Testis (tissue), 3 donors: ENCODE measurements around the gene RBMS2. TPM values are rescaled to one million over a fixed set of nuclear protein-coding genes. Genes with fewer than 3 reads are reported as not detected.
A peak's percentile ranks its signal among the peaks of the same experiment; 100 is the strongest.

ENCODE experiments used
- DNase-seq: peaks from one replicate; pipeline ENCODE4 v3.0.0-alpha.2; 2019
- H3K27ac ChIP-seq, 2 donors: fragments of 200-600 bp; sonication (generic); one replicate each; pipeline ENCODE4 v1.5.1; 2019
- H3K27me3 ChIP-seq: fragments of 200-600 bp; sonication (generic); one replicate; pipeline ENCODE4 v1.5.1; 2019
- H3K36me3 ChIP-seq: fragments of 200-600 bp; sonication (generic); one replicate; pipeline ENCODE4 v1.5.1; 2017; ENCODE audit warnings: low read depth; ENCODE audit errors: missing control alignments
- H3K4me1 ChIP-seq: fragments of 200-600 bp; sonication (generic); one replicate; pipeline ENCODE4 v1.5.1; 2019
- H3K4me3 ChIP-seq, 2 donors: fragments of 200-600 bp; sonication (generic); one replicate each; pipeline ENCODE4 v1.5.1; 2017 to 2019
- H3K9me3 ChIP-seq: fragments of 200-600 bp; sonication (generic); one replicate; pipeline ENCODE4 v1.5.1; 2017
- POLR2A ChIP-seq: fragments of 450-650 bp; IDR thresholded peaks from one replicate; pipeline ENCODE4 v1.6.1; 2017; ENCODE audit warnings: antibody characterized with exemption, mild to moderate bottlenecking, moderate library complexity
- WGBS, 2 donors: methylation state at CpG; one replicate each; pipeline ENCODE4 v1.1.5; 2018; 5-methylcytosine and 5-hydroxymethylcytosine counted together
- intact Hi-C: fragments of 100-400 bp; cut with DNase I; formaldehyde crosslinking; loops from one replicate; pipeline ENCODE4 v1.15.1; 2023; ENCODE audit warnings: low total_unique reads
- polyA plus RNA-seq: library from polyadenylated mRNA; stranded (reverse); fragments of 350-450 nt; fragmentation: Illumina TruSeq; extraction: RNeasy Lipid Tissue Mini Kit (QIAGEN cat#74804); gene quantifications from one replicate; pipeline ENCODE4 v1.2.3, GENCODE V29; 2014; ENCODE audit warnings: low read depth, low replicate concordance; ENCODE audit not compliant: insufficient read depth
- total RNA-seq, 2 donors: library from RNA; depleted of rRNA; stranded (reverse); fragments of >200 nt; gene quantifications; one replicate each; pipeline ENCODE4 v1.2.3, GENCODE V29; 2016
- TF ChIP-seq, protein P1 (sequence below), 3 experiments: fragments of 450-650 bp in 2 of 3; fragments of 200-600 bp in 1 of 3; sonication (generic) in 1 of 3; IDR thresholded peaks; one replicate each; pipeline ENCODE4 v1.5.1; 2016 to 2019; ENCODE audit warnings: antibody characterized with exemption in 3 of 3, mild to moderate bottlenecking in 2 of 3, moderate library complexity in 1 of 3

Gene RBMS2
- total and polyA plus RNA-seq, 3 donors from 2014 or later: 12.8 to 15.8 (median 12.8) TPM

DNA sequence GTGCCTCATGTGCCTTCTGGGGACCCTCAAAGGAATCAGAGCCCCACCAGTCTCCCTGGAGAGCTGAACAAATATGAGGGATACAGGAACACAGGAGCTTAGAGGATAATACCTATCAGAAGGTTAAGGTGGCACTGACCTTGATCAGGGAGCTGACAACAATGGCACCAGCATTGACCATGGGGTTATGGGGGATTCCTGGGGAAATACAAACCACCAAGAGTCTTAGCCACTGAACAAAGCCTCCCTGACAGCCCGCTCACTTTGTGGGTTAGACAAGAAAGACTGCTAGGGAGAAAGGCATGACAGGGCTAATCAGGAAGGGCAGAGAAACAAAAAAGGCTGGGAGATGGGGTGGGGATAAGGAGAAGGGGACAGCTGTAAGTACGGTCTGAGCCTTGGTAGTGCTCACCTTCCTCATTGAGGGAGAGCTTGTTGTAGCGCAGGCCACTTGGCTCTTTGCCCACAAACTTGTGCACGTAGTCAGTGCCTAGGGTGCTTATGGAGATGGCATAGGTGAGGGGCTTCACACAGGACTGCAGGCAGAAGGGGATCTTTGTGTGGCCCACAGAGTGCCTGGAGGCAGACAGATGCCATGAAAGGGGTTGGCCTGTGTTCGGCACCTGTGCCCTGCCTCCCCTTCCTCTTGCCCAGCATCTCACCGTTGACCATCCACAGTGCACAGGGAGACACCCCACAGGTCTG is 43.9 kb upstream of the RBMS2 start:
- Histone ChIP-seq H3K4me1 (no peaks in the 10 kb centered on the region), H3K36me3 (no peaks in the 10 kb centered on the region), H3K4me3 (no peak overlapping the region), H3K27ac (no peak overlapping the region), H3K27me3 (no peaks in the 10 kb centered on the region), H3K9me3 (no peaks in the 10 kb centered on the region)
- intact Hi-C loops: no loop called here
- WGBS, 2 donors: 90% methylated on average over 6 of the region's 6 CpGs
- TF ChIP-seq, protein P1, sequence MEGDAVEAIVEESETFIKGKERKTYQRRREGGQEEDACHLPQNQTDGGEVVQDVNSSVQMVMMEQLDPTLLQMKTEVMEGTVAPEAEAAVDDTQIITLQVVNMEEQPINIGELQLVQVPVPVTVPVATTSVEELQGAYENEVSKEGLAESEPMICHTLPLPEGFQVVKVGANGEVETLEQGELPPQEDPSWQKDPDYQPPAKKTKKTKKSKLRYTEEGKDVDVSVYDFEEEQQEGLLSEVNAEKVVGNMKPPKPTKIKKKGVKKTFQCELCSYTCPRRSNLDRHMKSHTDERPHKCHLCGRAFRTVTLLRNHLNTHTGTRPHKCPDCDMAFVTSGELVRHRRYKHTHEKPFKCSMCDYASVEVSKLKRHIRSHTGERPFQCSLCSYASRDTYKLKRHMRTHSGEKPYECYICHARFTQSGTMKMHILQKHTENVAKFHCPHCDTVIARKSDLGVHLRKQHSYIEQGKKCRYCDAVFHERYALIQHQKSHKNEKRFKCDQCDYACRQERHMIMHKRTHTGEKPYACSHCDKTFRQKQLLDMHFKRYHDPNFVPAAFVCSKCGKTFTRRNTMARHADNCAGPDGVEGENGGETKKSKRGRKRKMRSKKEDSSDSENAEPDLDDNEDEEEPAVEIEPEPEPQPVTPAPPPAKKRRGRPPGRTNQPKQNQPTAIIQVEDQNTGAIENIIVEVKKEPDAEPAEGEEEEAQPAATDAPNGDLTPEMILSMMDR (IDR thresholded peaks at IDR 0.05): no peak
- no peak for DNase-seq

DNA sequence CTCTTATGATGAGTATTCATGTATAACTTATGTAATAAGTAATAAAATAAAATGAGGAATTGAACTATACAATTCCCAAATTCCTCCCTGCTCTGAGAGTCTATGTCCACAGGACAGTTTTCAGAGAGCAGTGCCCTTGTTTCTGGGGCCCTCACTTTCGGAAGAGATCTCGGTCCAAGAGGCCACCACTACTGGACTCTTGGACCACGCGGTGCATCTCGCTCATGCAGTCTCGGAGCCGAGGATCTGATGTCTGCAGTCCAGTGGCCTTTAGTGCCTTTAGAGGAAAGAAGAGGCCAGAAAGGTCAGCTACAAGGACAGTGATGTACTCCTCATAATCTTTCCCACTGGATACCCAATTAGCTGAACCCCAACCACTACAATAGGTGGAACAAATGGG is 42.0 kb upstream of the RBMS2 start:
- DNase-seq: no peak
- no peaks in the 10 kb centered on the region for H3K4me1 ChIP-seq
- no peak overlapping the region for H3K4me3 ChIP-seq
- H3K27ac ChIP-seq: no peak overlapping the region
- no peaks in the 10 kb centered on the region for H3K36me3 ChIP-seq
- intact Hi-C loops: no loop called here
- WGBS, 2 donors: 97 to 98% methylated on average over 7 of the region's 7 CpGs
- no peaks in the 10 kb centered on the region for H3K27me3 ChIP-seq
- TF ChIP-seq POLR2A: no peak
- TF ChIP-seq, protein P1 (IDR thresholded peaks at IDR 0.05): no peak
- H3K9me3 ChIP-seq: no peaks in the 10 kb centered on the region

DNA sequence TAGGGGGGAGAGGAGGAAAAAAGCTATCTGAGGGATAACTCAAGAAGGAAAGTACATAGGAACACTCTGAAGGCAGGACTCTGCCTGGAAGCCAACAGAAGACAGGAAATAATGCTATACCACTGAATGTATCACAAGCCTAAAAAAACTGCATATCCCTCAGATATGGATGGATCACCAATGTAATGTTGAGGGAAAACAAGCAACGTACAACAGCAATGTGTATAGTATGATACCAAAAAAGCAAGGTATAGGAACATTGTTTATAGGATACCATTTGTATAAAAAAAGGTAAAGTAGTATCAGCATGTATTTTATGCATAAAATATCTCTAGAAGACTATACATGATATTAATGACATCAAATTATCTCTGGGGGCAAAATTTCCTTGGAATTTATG is 37.1 kb upstream of the RBMS2 start:
- H3K36me3 ChIP-seq: no peaks in the 10 kb centered on the region
- no peaks in the 10 kb centered on the region for H3K9me3 ChIP-seq
- no peak overlapping the region for H3K27ac ChIP-seq
- no peak overlapping the region for H3K4me3 ChIP-seq
- DNase-seq: no peak
- no peaks in the 10 kb centered on the region for H3K4me1 ChIP-seq
- no peak for TF ChIP-seq POLR2A
- TF ChIP-seq, protein P1 (IDR thresholded peaks at IDR 0.05): no peak
- no peaks in the 10 kb centered on the region for H3K27me3 ChIP-seq
- WGBS, 2 donors: 81 to 91% methylated on average over 1 of the region's 1 CpG
- intact Hi-C loops: no loop called here

DNA sequence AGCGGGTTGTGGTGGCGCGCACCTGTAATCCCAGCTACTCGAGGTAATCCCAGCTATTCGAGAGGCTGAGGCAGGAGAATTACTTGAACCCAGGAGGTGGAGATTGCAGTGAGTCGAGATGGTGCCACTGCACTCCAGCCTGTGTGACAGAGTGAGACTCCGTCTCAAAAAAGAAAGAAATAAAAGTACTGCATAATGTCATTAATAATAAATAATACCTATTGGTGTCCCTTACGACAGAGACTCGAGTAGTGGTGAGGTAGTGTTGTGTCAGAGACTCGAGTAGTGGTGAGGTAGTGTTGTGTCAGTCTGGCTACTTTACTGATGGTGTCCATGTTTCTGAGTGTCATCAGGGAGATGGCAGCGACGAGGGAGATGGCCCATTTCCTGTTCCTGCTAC is 34.9 kb upstream of the RBMS2 start:
- no peak for DNase-seq
- TF ChIP-seq, protein P1 (IDR thresholded peaks at IDR 0.05): no peak
- TF ChIP-seq POLR2A: no peak
- no peaks in the 10 kb centered on the region for H3K4me1 ChIP-seq
- no peaks in the 10 kb centered on the region for H3K27me3 ChIP-seq
- intact Hi-C loops: no loop called here
- no peaks in the 10 kb centered on the region for H3K36me3 ChIP-seq
- 62 to 72% methylated on average over 12 of the region's 12 CpGs for WGBS, 2 donors
- H3K27ac ChIP-seq: no peak overlapping the region
- H3K9me3 ChIP-seq: no peaks in the 10 kb centered on the region
- no peak overlapping the region for H3K4me3 ChIP-seq

DNA sequence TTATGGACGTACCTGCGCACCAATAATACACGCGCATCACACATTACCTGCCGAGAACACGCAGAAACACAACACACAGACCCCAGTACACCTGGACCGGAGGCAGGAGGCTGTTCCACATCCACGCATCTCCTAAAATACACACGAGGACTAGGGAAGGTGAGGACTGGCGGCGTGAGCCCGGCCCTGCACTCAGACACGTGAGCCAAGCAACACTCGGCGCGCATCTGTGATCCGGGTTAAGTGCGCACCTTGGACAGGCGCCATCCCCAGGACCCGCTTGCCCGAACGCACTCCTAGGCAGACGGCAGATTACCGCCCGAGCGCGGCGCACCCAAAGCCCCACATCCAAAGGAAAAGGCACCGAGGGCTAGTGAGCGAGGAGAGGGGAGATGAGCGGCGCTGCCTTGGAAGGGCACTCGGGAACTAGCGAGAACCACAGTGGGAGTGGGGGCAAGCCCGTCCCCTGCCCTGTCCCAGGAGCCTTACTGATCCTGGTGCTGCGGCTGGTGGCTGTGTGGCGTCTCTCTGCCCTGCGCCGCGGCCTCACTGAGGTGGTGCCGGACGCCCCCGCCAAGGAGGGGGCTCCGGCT is 34.1 kb upstream of the RBMS2 start:
- WGBS, 2 donors: 5 to 6% methylated on average over 25 to 42 of the region's 44 CpGs
- peak; percentile 34 for DNase-seq
- no peak overlapping the region for H3K27ac ChIP-seq

More for the DNA sequence above, 34.1 kb upstream of the RBMS2 start:
- intact Hi-C loops: no loop called here
- Histone ChIP-seq H3K27me3 (no peaks in the 10 kb centered on the region), H3K9me3 (no peaks in the 10 kb centered on the region), H3K4me3 (peak overlapping the region; percentile 53 to 69), H3K36me3 (no peaks in the 10 kb centered on the region), H3K4me1 (no peaks in the 10 kb centered on the region)
- no peak for TF ChIP-seq POLR2A
- TF ChIP-seq, protein P1 (IDR thresholded peaks at IDR 0.05): no peak
